ENCODE data around the gene AKIP1. TPM values are rescaled to one million over a fixed set of nuclear protein-coding genes. Genes with fewer than 3 reads are reported as not detected.
"Not testable (repeated sequence)": the region's sequence is repeated elsewhere in the genome, so short reads cannot be mapped to it uniquely, and the experiment has no call there.

AKIP1 gene
- total and polyA plus RNA-seq, 2 of the 8 experiments (the other 6 are each of a cell fraction or from before 2014, with no cell fraction given) = 17.8 to 29.6 TPM

DNA sequence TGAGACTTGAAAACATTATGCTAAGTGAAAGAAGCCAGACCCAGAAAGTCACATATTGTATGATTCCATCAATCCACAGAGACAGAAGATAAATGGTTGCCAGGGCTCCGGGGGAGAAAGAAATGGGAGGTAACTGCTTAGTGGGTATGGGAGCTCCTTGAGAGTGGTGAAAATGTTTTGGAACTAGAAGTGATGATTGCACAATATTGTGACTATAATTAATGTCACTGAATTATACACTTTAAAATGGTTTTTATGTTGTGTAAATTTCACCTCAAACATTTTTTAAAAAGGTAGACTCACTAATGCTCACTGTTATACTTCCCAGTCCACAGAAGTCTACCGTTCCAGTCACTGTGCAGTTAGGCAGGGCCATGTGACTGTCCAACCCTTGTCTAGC is 32.2 kb upstream of the AKIP1 start (continued):
- no peak for TF ChIP-seq SP4 (IDR thresholded peaks at IDR 0.05; ENCODE audit: low read length)

DNA sequence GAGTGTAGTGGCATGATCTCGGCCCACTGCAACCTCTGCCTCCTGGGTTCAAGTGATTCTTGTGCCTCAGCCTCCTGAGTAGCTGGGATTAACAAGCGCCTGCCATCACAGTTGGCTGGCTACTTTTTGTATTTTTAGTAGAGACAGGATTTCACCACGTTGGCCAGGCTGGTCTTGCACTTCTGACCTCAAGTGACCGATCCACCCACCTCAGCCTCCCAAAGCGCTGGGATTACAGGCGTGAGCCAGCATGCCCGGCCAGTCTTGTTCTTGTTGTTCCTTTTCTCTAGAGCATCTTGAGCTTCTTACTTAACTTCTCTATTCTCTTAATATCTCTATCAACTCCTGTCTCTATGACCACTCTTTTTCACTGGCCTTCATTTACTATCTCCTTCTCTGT is 29.4 kb upstream of the AKIP1 start:
- H3K27ac ChIP-seq (ENCODE audit: low read depth, low read length); DNase-seq (ENCODE audit: low read depth in 1 of 2, low spot score in 2 of 2); H4K91ac ChIP-seq (replicated peaks; ENCODE audit: insufficient read length, low read length); H2BK15ac ChIP-seq (ENCODE audit: low read length); H3K36me3 ChIP-seq (ENCODE audit: control insufficient read depth in 2 of 4, insufficient read depth in 4 of 4, low read length in 3 of 4); H3K56ac ChIP-seq (replicated peaks; ENCODE audit: insufficient read length, low read depth, low read length); H3K14ac ChIP-seq (ENCODE audit: insufficient read length); H2AK5ac ChIP-seq (ENCODE audit: low read depth, low read length); H2AFZ ChIP-seq (ENCODE audit: low read length); H4K8ac ChIP-seq (ENCODE audit: extremely low read depth, insufficient read depth, low read length); H2BK120ac ChIP-seq (replicated peaks; ENCODE audit: low read depth, low read length); FAIRE-seq; H3K4me1 ChIP-seq (replicated peaks in 1 of 4; ENCODE audit: control insufficient read depth in 3 of 4, insufficient read depth in 4 of 4, low read length in 3 of 4); CTCF ChIA-PET (ENCODE audit: partially characterized antibody); H3K79me2 ChIP-seq (ENCODE audit: control insufficient read depth in 1 of 2, insufficient read depth in 2 of 2, low read length in 2 of 2); H3K27me3 ChIP-seq (replicated peaks in 1 of 4; ENCODE audit: control insufficient read depth in 3 of 4, extremely low read depth in 1 of 4, insufficient read depth in 3 of 4, low read length in 3 of 4); H3K79me1 ChIP-seq (ENCODE audit: low read depth, low read length); H4K5ac ChIP-seq (ENCODE audit: insufficient read length, low read depth, low read length); H3K9me3 ChIP-seq (ENCODE audit: insufficient read depth in 2 of 2, low read depth in 1 of 2, low read length in 1 of 2); H3K4ac ChIP-seq (replicated peaks; ENCODE audit: insufficient read length, low read depth, low read length); H3K23me2 ChIP-seq (ENCODE audit: low read depth, low read length); H3K18ac ChIP-seq (ENCODE audit: extremely low read depth, low read length); H2BK20ac ChIP-seq (ENCODE audit: low read length); H2BK5ac ChIP-seq (ENCODE audit: low read depth, low read length); H4K20me1 ChIP-seq (replicated peaks in 1 of 2; ENCODE audit: control insufficient read depth in 1 of 2, insufficient read depth in 2 of 2, low read length in 2 of 2); H3K23ac ChIP-seq (ENCODE audit: insufficient read length); H2BK12ac ChIP-seq (ENCODE audit: low read depth, low read length); H3K4me3 ChIP-seq (ENCODE audit: extremely low read depth in 1 of 4, insufficient read depth in 2 of 4, low read depth in 3 of 4, low read length in 4 of 4); H3K4me2 ChIP-seq (ENCODE audit: insufficient read depth in 1 of 2, low read depth in 2 of 2, low read length in 2 of 2); H3K9ac ChIP-seq (replicated peaks in 1 of 4; ENCODE audit: extremely low read depth in 1 of 4, low read depth in 3 of 4, low read length in 3 of 4): not testable (repeated sequence)
- WGBS, 2 experiments (ENCODE audit: extremely low coverage in 1 of 2, insufficient coverage in 1 of 2, insufficient read length in 1 of 2, insufficient replicate concordance in 2 of 2, low coverage in 1 of 2, low lambda C conversion rate in 2 of 2, missing lambda C conversion rate in 1 of 2) = 88% methylated on average over 7 of the region's 7 CpGs; no CpG with 5 or more reads in 1 of the 2 experiments
- POLR2A ChIA-PET (ENCODE audit: partially characterized antibody) = interaction anchor here (1.0 kb wide), 1 partner anchor 13 kb away, joined by 3 read pairs; no protein-coding TSS in a partner anchor

All from H1 (cell line).